G401 (cell line): ENCODE results near the gene ESPNL. TPM values are rescaled to one million over a fixed set of nuclear protein-coding genes. Genes with fewer than 3 reads are reported as not detected.

Experiments used
- total RNA-seq: library from RNA; depleted of rRNA; stranded (reverse); fragments of >200 nt; shearing (Covaris generic); gene quantifications from 2 replicates; pipeline ENCODE4 v1.2.3, GENCODE V29; 2014; rRNA removed

ESPNL gene
- total RNA-seq, 1 experiment from 2014 or later: 19.3 TPM

Other genes starting within 250 kb of the ESPNL start
- gene RAMP1, start 240.7 kb upstream of the ESPNL start, total RNA-seq: not detected in 2 replicates
- gene UBE2F, start 133.3 kb upstream of the ESPNL start, total RNA-seq: 86.4 and 143 TPM in 2 replicates
- 42.8 and 52.0 TPM in 2 replicates for gene SCLY, start 39.3 kb upstream of the ESPNL start, total RNA-seq
- gene KLHL30, start 38.3 kb downstream of the ESPNL start, total RNA-seq: 0.07 TPM in 1 of 2 replicates, not detected in the other
- gene ERFE, start 58.6 kb downstream of the ESPNL start, total RNA-seq: 5.1 and 9.4 TPM in 2 replicates
- 65.1 and 71.4 TPM in 2 replicates for gene ILKAP, start 103.4 kb downstream of the ESPNL start, total RNA-seq
- gene HES6, start 139.7 kb downstream of the ESPNL start, total RNA-seq: 56.0 and 67.5 TPM in 2 replicates
- gene PER2, start 188.3 kb downstream of the ESPNL start, total RNA-seq: 0.86 and 4.3 TPM in 2 replicates
- 11.5 and 20.9 TPM in 2 replicates for gene TRAF3IP1, start 220.2 kb downstream of the ESPNL start, total RNA-seq